ENCODE results near the gene SMTNL1.

Gene SMTNL1

DNA sequence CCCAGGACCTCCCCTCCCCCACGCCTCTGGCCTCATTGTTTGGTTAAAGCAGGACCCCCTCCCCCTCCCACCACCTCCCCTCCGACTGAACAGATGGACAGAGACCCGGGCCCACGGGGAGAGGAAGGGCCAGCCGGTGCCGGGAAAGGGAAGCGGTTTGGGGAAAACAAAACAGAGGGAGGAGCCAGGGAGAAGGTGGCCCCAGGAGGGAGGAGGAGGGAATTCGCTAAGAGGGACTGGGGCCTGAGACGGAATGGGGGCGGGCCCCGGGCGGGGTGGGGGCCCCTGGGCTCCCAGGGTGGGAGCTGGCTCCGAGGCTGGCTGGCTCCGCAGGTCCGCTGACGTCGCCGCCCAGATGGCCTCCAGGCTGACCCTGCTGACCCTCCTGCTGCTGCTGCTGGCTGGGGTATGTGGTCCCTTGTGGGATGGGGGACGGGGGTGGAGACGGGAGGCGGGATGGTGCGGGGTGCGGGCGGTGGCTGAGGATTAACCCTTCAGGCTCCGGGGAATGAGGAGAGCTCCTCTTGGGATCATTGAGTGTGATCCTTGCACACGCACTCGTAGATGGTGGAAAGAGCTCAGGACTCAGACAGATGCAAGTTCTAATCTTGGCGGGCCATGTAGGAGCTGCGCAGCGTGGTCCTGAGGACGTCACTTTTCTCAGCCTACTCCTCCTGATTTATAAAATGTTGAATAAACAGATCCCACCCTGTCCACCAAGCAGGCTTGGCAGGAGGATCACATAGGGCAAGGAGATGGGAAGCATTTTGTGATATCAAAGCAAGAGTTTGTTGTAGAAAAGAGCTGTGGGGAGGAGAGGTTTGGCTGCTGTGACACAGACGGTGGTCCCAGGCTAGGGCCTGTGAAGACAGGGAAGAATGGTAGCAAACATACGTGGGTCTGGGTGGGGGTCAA, 60.8 kb downstream of the SMTNL1 start:
- TF ChIP-seq CTCF (conservative IDR thresholded peaks at IDR 0.05) = no peak
- H3K27ac ChIP-seq = no peak overlapping the region

DNA sequence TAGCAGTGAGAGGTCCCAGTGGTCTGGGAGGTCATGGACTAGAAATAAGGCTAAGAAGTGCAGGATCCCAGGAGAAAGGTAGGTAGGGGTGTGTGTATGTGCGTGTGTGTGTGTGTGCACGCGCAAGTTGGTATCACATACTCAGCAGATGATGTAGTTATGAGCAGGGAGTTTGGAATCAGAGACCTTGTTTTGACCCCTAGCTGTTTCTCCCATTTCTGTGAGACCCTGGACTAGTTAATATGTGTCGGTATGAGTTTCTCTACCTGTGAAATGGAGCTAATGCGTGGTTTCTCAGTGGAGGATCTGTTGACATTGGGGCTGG, 61.4 kb downstream of the SMTNL1 start:
- no peak overlapping the region for H3K27ac ChIP-seq
- TF ChIP-seq CTCF (conservative IDR thresholded peaks at IDR 0.05) = no peak

GRCh38 chr11:57599381-57599780, 62.0 kb downstream of the SMTNL1 start:
- TF ChIP-seq CTCF (conservative IDR thresholded peaks at IDR 0.05) = no peak
- no peak overlapping the region for H3K27ac ChIP-seq

All from VCaP (cell line).